Muscle layer of colon (tissue), 2 donors: Measurements from ENCODE around the gene TUFT1.

Experiments used
- H3K27ac ChIP-seq: one replicate; pipeline ENCODE4 v1.7.0; 2013; ENCODE audit warnings: low read depth, mild to moderate bottlenecking, low read length, moderate library complexity
- H3K27me3 ChIP-seq, 2 donors: one replicate each; pipeline ENCODE4 v1.7.0; 2013; ENCODE audit warnings: low read length in 2 of 2, mild to moderate bottlenecking in 2 of 2; ENCODE audit not compliant: insufficient read depth in 2 of 2, control insufficient read depth in 1 of 2
- H3K36me3 ChIP-seq: one replicate; pipeline ENCODE4 v1.7.0; 2013; ENCODE audit warnings: mild to moderate bottlenecking, low read length; ENCODE audit not compliant: insufficient read depth
- H3K4me1 ChIP-seq: one replicate; pipeline ENCODE4 v1.7.0; 2013; ENCODE audit warnings: mild to moderate bottlenecking, low read length; ENCODE audit not compliant: insufficient read depth
- H3K4me3 ChIP-seq, 2 donors: one replicate each; pipeline ENCODE4 v1.7.0; 2013; ENCODE audit warnings: low read length in 2 of 2, low read depth in 1 of 2, mild to moderate bottlenecking in 1 of 2, moderate library complexity in 1 of 2
- H3K9ac ChIP-seq: one replicate; pipeline ENCODE4 v1.7.0; 2013; ENCODE audit warnings: low read length
- H3K9me3 ChIP-seq: one replicate; pipeline ENCODE4 v1.7.0; 2013; ENCODE audit warnings: mild to moderate bottlenecking, low read length
- donor health status: abdominal sarcoma.
- donor health status: Adenocarcinoma of cecum.

The TUFT1 gene

GRCh38 chr1:151504252-151504651 lies 35.9 kb upstream of the TUFT1 start:
- H3K36me3 ChIP-seq: no peaks in the 10 kb centered on the region
- H3K9me3 ChIP-seq: no peaks in the 10 kb centered on the region
- no peak overlapping the region for H3K27ac ChIP-seq
- no peak overlapping the region for H3K9ac ChIP-seq
- H3K4me3 ChIP-seq: no peak overlapping the region
- H3K27me3 ChIP-seq: no peaks in the 10 kb centered on the region
- no peaks in the 10 kb centered on the region for H3K4me1 ChIP-seq

DNA sequence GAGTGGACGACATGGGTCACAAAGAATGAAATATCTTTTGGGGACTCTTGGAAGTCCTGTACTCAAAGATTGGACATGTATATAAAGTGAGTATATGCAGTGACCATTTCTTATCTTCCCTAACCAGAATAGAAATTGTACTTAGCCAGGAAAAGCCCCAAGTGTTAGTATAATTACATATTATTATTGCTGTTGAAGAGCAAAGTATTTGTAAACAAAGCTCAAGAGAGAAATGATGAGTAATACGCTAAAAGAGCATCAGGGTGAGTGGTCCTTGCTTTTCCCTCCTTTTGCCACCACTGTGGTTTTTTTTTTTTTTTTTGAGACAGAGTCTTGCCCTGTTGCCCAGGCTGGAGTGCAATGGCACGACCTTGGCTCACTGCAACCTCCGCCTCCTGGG lies 35.4 kb upstream of the TUFT1 start:
- no peaks in the 10 kb centered on the region for H3K36me3 ChIP-seq
- H3K9me3 ChIP-seq: no peaks in the 10 kb centered on the region
- no peaks in the 10 kb centered on the region for H3K27me3 ChIP-seq
- H3K27ac ChIP-seq: no peak overlapping the region
- H3K9ac ChIP-seq: no peak overlapping the region
- no peak overlapping the region for H3K4me3 ChIP-seq
- no peaks in the 10 kb centered on the region for H3K4me1 ChIP-seq

- Histone ChIP-seq H3K9ac (no peak overlapping the region), H3K36me3 (no peaks in the 10 kb centered on the region), H3K27ac (no peak overlapping the region), H3K4me3 (no peak overlapping the region), H3K27me3 (no peaks in the 10 kb centered on the region), H3K4me1 (peaks cover 18% of the 10 kb centered on the region), H3K9me3 (no peaks in the 10 kb centered on the region)
These were observed 31.3 kb upstream of the TUFT1 start for GRCh38 chr1:151508833-151509232.

DNA sequence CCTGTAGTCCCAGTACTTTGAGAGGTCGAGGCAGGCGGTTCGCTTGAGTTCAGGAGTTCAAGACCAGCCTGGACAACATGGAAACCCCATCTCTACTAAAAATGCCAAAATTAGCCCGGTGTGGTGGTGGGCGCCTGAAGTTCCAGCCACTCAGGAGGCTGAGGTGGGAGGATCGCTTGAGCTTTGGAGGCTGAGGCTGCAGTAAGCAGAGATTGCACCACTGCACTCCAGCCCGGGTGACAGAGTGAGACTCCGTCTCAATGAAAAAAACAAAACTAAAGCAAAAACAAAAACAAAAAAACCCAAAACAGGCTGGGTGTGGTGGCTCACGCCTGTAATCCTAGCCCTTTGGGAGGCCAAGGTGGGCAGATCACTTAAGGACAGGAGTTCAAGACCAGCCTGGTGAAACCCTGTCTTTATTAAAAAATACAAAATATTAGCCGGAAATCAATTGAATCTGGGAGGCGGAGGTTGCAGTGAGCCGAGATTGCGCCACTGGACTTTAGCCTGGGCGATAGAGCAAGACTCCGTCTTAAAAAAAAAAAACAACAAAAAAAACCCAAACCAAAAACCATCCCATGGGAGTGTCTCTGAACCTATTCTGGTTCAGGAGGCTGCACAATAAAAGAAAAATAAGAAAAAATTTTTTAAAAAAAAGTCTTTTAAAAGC lies 30.6 kb upstream of the TUFT1 start:
- H3K4me1 ChIP-seq: peaks cover 18% of the 10 kb centered on the region
- no peak overlapping the region for H3K27ac ChIP-seq
- no peaks in the 10 kb centered on the region for H3K36me3 ChIP-seq
- no peak overlapping the region for H3K4me3 ChIP-seq
- no peaks in the 10 kb centered on the region for H3K27me3 ChIP-seq
- no peaks in the 10 kb centered on the region for H3K9me3 ChIP-seq
- no peak overlapping the region for H3K9ac ChIP-seq

DNA sequence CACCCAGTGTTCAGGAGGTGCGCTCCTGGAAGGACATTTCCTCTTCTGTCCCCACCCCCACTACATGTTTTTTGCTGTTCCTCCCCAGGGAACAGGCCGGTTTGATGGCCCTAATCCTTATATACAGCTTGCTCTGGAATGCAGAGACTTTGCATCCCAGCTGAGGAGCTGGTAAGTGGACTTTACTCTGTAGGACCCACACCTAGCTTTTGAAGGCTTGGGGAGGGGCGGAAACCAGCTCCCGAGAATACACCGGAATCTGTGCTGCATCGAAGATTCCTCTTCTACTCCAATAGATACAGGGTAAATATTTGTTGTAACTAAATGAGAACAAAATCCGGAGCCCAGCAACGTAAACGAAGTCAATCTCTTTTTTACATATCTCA lies 30.1 kb upstream of the TUFT1 start:
- no peak overlapping the region for H3K27ac ChIP-seq
- no peaks in the 10 kb centered on the region for H3K27me3 ChIP-seq
- H3K9me3 ChIP-seq: no peaks in the 10 kb centered on the region
- H3K9ac ChIP-seq: no peak overlapping the region
- H3K36me3 ChIP-seq: no peaks in the 10 kb centered on the region
- peak overlapping the region in 1 of 2 donors; percentile 64 for H3K4me3 ChIP-seq
- H3K4me1 ChIP-seq: peaks cover 18% of the 10 kb centered on the region

GRCh38 chr1:151510614-151510956 lies 29.5 kb upstream of the TUFT1 start:
- no peaks in the 10 kb centered on the region for H3K36me3 ChIP-seq
- no peaks in the 10 kb centered on the region for H3K9me3 ChIP-seq
- H3K27me3 ChIP-seq: no peaks in the 10 kb centered on the region
- H3K4me3 ChIP-seq: peak overlapping the region; percentile 64 to 88
- H3K27ac ChIP-seq: peak overlapping the region; percentile 73
- H3K4me1 ChIP-seq: peaks cover 18% of the 10 kb centered on the region
- H3K9ac ChIP-seq: no peak overlapping the region

GRCh38 chr1:151510957-151511635 lies 29.0 kb upstream of the TUFT1 start, which contains the start of gene CGN:
Gene CGN, plus strand, starts transcription at chr1:151511387. Its CDS starts 7,133 bp downstream, at chr1:151518520.
- peak within 1 kb of the TSS; percentile 73 for H3K27ac ChIP-seq
- H3K27me3 ChIP-seq: no peaks in the 10 kb centered on the region
- H3K36me3 ChIP-seq: no peaks in the 10 kb centered on the region
- peaks cover 18% of the 10 kb centered on the region for H3K4me1 ChIP-seq
- H3K4me3 ChIP-seq: peak within 1 kb of the TSS; percentile 64 to 88
- no peaks in the 10 kb centered on the region for H3K9me3 ChIP-seq
- H3K9ac ChIP-seq: peak within 1 kb of the TSS; percentile 44

DNA sequence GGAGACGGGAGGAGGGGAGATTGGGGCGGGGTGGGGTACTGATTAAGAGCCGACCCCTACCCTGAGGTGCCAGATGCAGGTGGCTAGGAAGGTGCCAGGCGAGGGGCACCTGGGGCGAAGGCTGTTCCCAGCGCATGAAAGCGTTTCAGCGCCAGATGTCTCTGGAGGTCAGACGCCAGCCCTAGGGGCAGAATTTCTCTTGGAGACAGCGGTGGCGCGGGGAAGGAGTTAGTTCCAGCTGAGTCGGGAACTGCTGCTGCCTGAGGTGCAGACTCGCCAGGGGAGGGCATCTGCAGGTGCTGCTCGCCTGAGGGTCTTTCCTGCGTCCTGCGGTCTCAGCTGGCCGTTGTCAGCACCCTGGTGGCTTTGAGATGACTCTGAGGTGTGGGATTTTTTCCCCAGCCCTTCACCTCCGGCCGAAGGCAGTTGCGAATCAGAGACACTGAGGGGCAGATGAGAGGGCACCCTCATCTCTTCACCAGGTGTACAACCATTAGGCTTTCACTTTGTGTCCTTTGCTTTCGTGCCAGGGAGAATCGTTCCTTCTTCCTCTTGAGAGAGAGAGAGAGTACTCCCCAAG lies 28.4 kb upstream of the TUFT1 start:
- H3K9me3 ChIP-seq: no peaks in the 10 kb centered on the region

DNA sequence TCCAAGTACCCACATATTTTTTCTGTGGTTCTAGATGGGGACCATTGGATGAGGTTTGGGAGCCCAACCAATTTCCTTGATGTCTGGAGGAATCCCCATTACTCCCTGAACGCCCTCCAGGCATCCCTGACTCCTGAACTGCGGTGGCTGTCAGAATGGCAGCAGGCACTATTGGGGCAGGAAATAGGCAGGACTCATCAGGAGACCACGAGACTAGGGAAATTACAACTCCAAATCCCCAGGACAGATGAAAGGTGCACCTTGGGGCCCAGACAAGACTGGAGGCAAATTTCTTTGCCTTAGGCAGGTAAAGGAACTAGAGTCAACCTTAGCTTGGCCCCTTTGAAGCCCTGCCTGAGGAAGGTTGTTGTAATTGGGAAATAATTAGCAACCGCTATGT lies 27.8 kb upstream of the TUFT1 start:
- Histone ChIP-seq H3K9me3 (no peaks in the 10 kb centered on the region), H3K36me3 (no peaks in the 10 kb centered on the region), H3K27ac (no peak overlapping the region), H3K4me3 (peak overlapping the region in 1 of 2 donors; percentile 64), H3K4me1 (peaks cover 18% of the 10 kb centered on the region), H3K27me3 (no peaks in the 10 kb centered on the region), H3K9ac (no peak overlapping the region)

More for the DNA sequence above, 28.4 kb upstream of the TUFT1 start:
- Histone ChIP-seq H3K27me3 (no peaks in the 10 kb centered on the region), H3K4me1 (peaks cover 18% of the 10 kb centered on the region), H3K36me3 (no peaks in the 10 kb centered on the region), H3K27ac (peak overlapping the region; percentile 65), H3K4me3 (peak overlapping the region; percentile 64 to 88), H3K9ac (peak overlapping the region; percentile 44)

DNA sequence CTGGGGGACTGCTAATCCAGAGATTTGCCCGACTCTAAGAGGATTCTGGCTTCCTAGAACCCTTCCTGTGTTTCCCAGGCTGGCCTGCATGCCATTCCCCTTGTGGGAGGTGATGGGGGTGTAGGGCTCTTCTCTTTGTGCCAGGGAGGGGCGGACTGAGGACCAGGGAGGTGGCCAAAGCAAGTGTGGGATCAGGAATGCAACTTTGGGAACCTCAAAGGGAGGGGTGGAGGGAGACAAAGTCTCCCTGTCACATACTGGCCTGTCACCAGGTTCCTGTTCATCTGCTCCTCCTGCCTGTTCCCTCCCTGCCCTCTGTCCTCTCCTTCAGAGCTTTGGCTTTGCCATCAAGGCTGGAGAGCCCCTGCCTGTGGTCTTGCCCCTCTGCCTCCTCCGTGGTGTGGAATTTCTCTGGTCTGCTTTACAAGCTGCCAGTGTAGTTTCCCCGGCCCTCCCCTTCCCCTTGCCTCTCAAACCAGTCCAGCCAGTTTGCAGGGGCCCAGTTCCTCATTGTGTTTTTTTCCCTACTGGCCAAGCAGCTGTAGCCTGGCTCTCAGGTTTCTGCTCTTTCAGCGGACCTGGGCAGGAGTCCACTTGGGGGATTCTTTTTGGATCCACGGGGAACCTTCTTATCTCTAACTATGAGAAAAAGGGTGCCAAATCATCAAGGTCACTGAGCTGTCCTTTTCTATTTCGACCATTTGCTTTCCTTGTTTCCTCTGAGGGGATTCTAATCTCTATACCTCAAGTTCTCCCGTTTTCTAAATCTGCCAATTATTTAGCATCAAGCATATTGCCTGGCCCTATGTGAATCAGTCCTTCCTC lies 27.1 kb upstream of the TUFT1 start:
- Histone ChIP-seq H3K27me3 (no peaks in the 10 kb centered on the region), H3K4me1 (peaks cover 18% of the 10 kb centered on the region), H3K4me3 (no peak overlapping the region), H3K36me3 (no peaks in the 10 kb centered on the region), H3K9me3 (no peaks in the 10 kb centered on the region), H3K27ac (no peak overlapping the region), H3K9ac (no peak overlapping the region)

GRCh38 chr1:151513626-151514121 lies 26.4 kb upstream of the TUFT1 start:
- Histone ChIP-seq H3K9me3 (no peaks in the 10 kb centered on the region), H3K27ac (no peak overlapping the region), H3K36me3 (no peaks in the 10 kb centered on the region), H3K9ac (no peak overlapping the region), H3K4me1 (peaks cover 18% of the 10 kb centered on the region), H3K4me3 (no peak overlapping the region), H3K27me3 (no peaks in the 10 kb centered on the region)
